ENCODE measurements around the gene GNG8.

The GNG8 gene

GRCh38 chr19:46611776-46612175, 24.2 kb downstream of the GNG8 start:
- H4K20me1 ChIP-seq (ENCODE audit: insufficient read depth, low read length) = peaks cover 26% of the 10 kb centered on the region
- H3K4me1 ChIP-seq (ENCODE audit: low read length) = peaks cover 21% of the 10 kb centered on the region
- H3F3A ChIP-seq (ENCODE audit: insufficient read depth, low read length) = peaks cover 23% of the 10 kb centered on the region
- H3K27ac ChIP-seq (ENCODE audit: low read length) = no peak overlapping the region
- DNase-seq = no peak
- H3K4me2 ChIP-seq (ENCODE audit: low read depth, low read length) = no peak overlapping the region; the same call in 1 of the 2 replicates
- no peaks in the 10 kb centered on the region for H3K9me2 ChIP-seq (replicated peaks; ENCODE audit: insufficient read depth, low read length)
- peaks cover 11% of the 10 kb centered on the region; the same call in 1 of the 2 replicates for H3K36me3 ChIP-seq (replicated peaks; ENCODE audit: insufficient read depth, low read length)
- no peak overlapping the region for H3K9ac ChIP-seq (ENCODE audit: low read length)
- TF ChIP-seq CTCF (IDR thresholded peaks at IDR 0.05; ENCODE audit: low read length) (no peak), EZH2phosphoT487 (IDR thresholded peaks at IDR 0.05; ENCODE audit: low read length) (no peak), EZH2 (optimal IDR thresholded peaks at IDR 0.05; ENCODE audit: low read depth, low read length) (no peak)
- H3K27me3 ChIP-seq (replicated peaks; ENCODE audit: insufficient read depth, low read length) = peaks cover 51% of the 10 kb centered on the region
- H3K79me2 ChIP-seq (ENCODE audit: low read length) = 0 out of 2 replicates have a peak, but pooled peaks cover under 1% of the 10 kb centered on the region
- H3K9me3 ChIP-seq (replicated peaks; ENCODE audit: insufficient read depth, low read length) = no peaks in the 10 kb centered on the region
- H3K4me3 ChIP-seq (ENCODE audit: low read length) = no peak overlapping the region
- H2AFZ ChIP-seq (ENCODE audit: low read length) = no peak overlapping the region

- H3K4me2 ChIP-seq (ENCODE audit: low read depth, low read length) = no peak overlapping the region; the same call in 1 of the 2 replicates
- H3K9ac ChIP-seq (ENCODE audit: low read length) = no peak overlapping the region
- no peaks in the 10 kb centered on the region for H3K9me2 ChIP-seq (replicated peaks; ENCODE audit: insufficient read depth, low read length)
- peak; percentile 75 for DNase-seq
- H4K20me1 ChIP-seq (ENCODE audit: insufficient read depth, low read length) = peaks cover 30% of the 10 kb centered on the region
- peaks cover 18% of the 10 kb centered on the region for H3K4me1 ChIP-seq (ENCODE audit: low read length)
- no peaks in the 10 kb centered on the region for H3K9me3 ChIP-seq (replicated peaks; ENCODE audit: insufficient read depth, low read length)
- H3K27me3 ChIP-seq (replicated peaks; ENCODE audit: insufficient read depth, low read length) = peaks cover 44% of the 10 kb centered on the region
- no peak overlapping the region for H3K4me3 ChIP-seq (ENCODE audit: low read length)
- peaks cover 11% of the 10 kb centered on the region; the same call in 1 of the 2 replicates for H3K36me3 ChIP-seq (replicated peaks; ENCODE audit: insufficient read depth, low read length)
- H2AFZ ChIP-seq (ENCODE audit: low read length) = no peak overlapping the region
- peaks cover 23% of the 10 kb centered on the region for H3F3A ChIP-seq (ENCODE audit: insufficient read depth, low read length)
- no peak overlapping the region for H3K27ac ChIP-seq (ENCODE audit: low read length)
- no peak for TF ChIP-seq EZH2 (optimal IDR thresholded peaks at IDR 0.05; ENCODE audit: low read depth, low read length)
- peak; percentile 15 for TF ChIP-seq CTCF (IDR thresholded peaks at IDR 0.05; ENCODE audit: low read length)
- TF ChIP-seq EZH2phosphoT487 (IDR thresholded peaks at IDR 0.05; ENCODE audit: low read length) = peak; percentile 89
- 0 out of 2 replicates have a peak, but pooled peaks cover 3% of the 10 kb centered on the region for H3K79me2 ChIP-seq (ENCODE audit: low read length)
Measured at GRCh38 chr19:46610851-46611770, 24.9 kb downstream of the GNG8 start.

GRCh38 chr19:46610413-46610775, 25.6 kb downstream of the GNG8 start:
- H3K4me3 ChIP-seq (ENCODE audit: low read length) = no peak overlapping the region
- H3K36me3 ChIP-seq (replicated peaks; ENCODE audit: insufficient read depth, low read length) = peaks cover 11% of the 10 kb centered on the region; the same call in 1 of the 2 replicates
- no peak for TF ChIP-seq EZH2 (optimal IDR thresholded peaks at IDR 0.05; ENCODE audit: low read depth, low read length)

More at GRCh38 chr19:46610413-46610775, 25.6 kb downstream of the GNG8 start:
- DNase-seq = no peak
- Histone ChIP-seq H3K79me2 (ENCODE audit: low read length) (peaks cover 9% of the 10 kb centered on the region), H3K27ac (ENCODE audit: low read length) (no peak overlapping the region), H3K27me3 (replicated peaks; ENCODE audit: insufficient read depth, low read length) (peaks cover 39% of the 10 kb centered on the region), H3K9me2 (replicated peaks; ENCODE audit: insufficient read depth, low read length) (no peaks in the 10 kb centered on the region), H3F3A (ENCODE audit: insufficient read depth, low read length) (peaks cover 23% of the 10 kb centered on the region), H2AFZ (ENCODE audit: low read length) (no peak overlapping the region), H3K4me2 (ENCODE audit: low read depth, low read length) (no peak overlapping the region), H3K9me3 (replicated peaks; ENCODE audit: insufficient read depth, low read length) (no peaks in the 10 kb centered on the region), H3K9ac (ENCODE audit: low read length) (no peak overlapping the region), H4K20me1 (ENCODE audit: insufficient read depth, low read length) (peaks cover 37% of the 10 kb centered on the region), H3K4me1 (ENCODE audit: low read length) (peaks cover 18% of the 10 kb centered on the region)

All from MM.1S (cell line).